ENCODE data around the gene NOC2L. TPM values are rescaled to one million over a fixed set of nuclear protein-coding genes. Genes with fewer than 3 reads are reported as not detected.

NOC2L gene
- total RNA-seq, 4 donors from 2014 or later, result 21.8 to 58.8 (median 37.5) TPM

GRCh38 chr1:915295-916172, 43.5 kb downstream of the NOC2L start:
- intact Hi-C loops (cut with DNase I; ENCODE audit: low total_unique reads), result no loop called here
- H3K27me3 ChIP-seq, result no peaks in the 10 kb centered on the region
- H3K9me3 ChIP-seq, result no peaks in the 10 kb centered on the region
- TF ChIP-seq CTCF (IDR thresholded peaks at IDR 0.05), result no peak
- no peak for TF ChIP-seq POLR2A (IDR thresholded peaks at IDR 0.05)
- peaks cover 0 to 25% of the 10 kb centered on the region in 2 donors for H3K4me1 ChIP-seq
- H3K36me3 ChIP-seq, result no peaks in the 10 kb centered on the region
- H3K27ac ChIP-seq, result no peak overlapping the region
- DNase-seq, result peak; percentile 9 to 14
- H3K4me3 ChIP-seq, result no peak overlapping the region

GRCh38 chr1:914891-915280, 44.2 kb downstream of the NOC2L start:
- peaks cover 0 to 27% of the 10 kb centered on the region in 2 donors for H3K4me1 ChIP-seq
- no peaks in the 10 kb centered on the region for H3K9me3 ChIP-seq
- H3K36me3 ChIP-seq, result no peaks in the 10 kb centered on the region
- intact Hi-C loops (cut with DNase I; ENCODE audit: low total_unique reads), result no loop called here
- TF ChIP-seq CTCF (IDR thresholded peaks at IDR 0.05), result no peak
- TF ChIP-seq POLR2A (IDR thresholded peaks at IDR 0.05), result no peak
- no peak for DNase-seq
- no peak overlapping the region for H3K27ac ChIP-seq
- H3K27me3 ChIP-seq, result no peaks in the 10 kb centered on the region
- no peak overlapping the region for H3K4me3 ChIP-seq

- no peak overlapping the region for H3K27ac ChIP-seq
- no peaks in the 10 kb centered on the region for H3K36me3 ChIP-seq
- TF ChIP-seq CTCF (IDR thresholded peaks at IDR 0.05) (no peak), POLR2A (IDR thresholded peaks at IDR 0.05) (no peak)
- no peaks in the 10 kb centered on the region for H3K27me3 ChIP-seq
- DNase-seq, result peak; percentile 11 to 14
- no peaks in the 10 kb centered on the region for H3K9me3 ChIP-seq
- intact Hi-C loops (cut with DNase I; ENCODE audit: low total_unique reads), result no loop called here
- peaks cover 0 to 30% of the 10 kb centered on the region in 2 donors for H3K4me1 ChIP-seq
- H3K4me3 ChIP-seq, result no peak overlapping the region
Measured at GRCh38 chr1:914131-914890, 44.7 kb downstream of the NOC2L start.

- intact Hi-C loops (cut with DNase I; ENCODE audit: low total_unique reads), result no loop called here
- Histone ChIP-seq H3K27ac (no peak overlapping the region), H3K27me3 (no peaks in the 10 kb centered on the region), H3K4me3 (no peak overlapping the region), H3K9me3 (no peaks in the 10 kb centered on the region), H3K36me3 (no peaks in the 10 kb centered on the region), H3K4me1 (peaks cover 0 to 30% of the 10 kb centered on the region in 2 donors)
- peak; percentile 12 to 15 for DNase-seq
- TF ChIP-seq CTCF (IDR thresholded peaks at IDR 0.05), result no peak
- no peak for TF ChIP-seq POLR2A (IDR thresholded peaks at IDR 0.05)
Measured at GRCh38 chr1:913491-914130, 45.4 kb downstream of the NOC2L start.
